Left kidney (tissue), 2 donors: ENCODE measurements around the gene MYOZ1. TPM values are rescaled to one million over a fixed set of nuclear protein-coding genes. Genes with fewer than 3 reads are reported as not detected.
"Not testable (repeated sequence)": the region's sequence is repeated elsewhere in the genome, so short reads cannot be mapped to it uniquely, and the experiment has no call there.

ENCODE experiments used
- DNase-seq: peaks from one replicate; pipeline ENCODE4 v3.0.0-alpha.2; 2013
- polyA plus RNA-seq: library from polyadenylated mRNA; unstranded; fragments of 120-200 nt; gene quantifications from one replicate; pipeline ENCODE4 v1.2.1, GENCODE V29; 2013; ENCODE audit not compliant: insufficient read length

The MYOZ1 gene
- polyA plus RNA-seq, 1 donor, result 5.0 TPM

- DNase-seq, result no peak
Measured at GRCh38 chr10:73647875-73648651, 6.8 kb upstream of the MYOZ1 start.

GRCh38 chr10:73647211-73647874, 6.1 kb upstream of the MYOZ1 start:
- peak; percentile 79 for DNase-seq

GRCh38 chr10:73646598-73647041, 5.3 kb upstream of the MYOZ1 start:
- no peak for DNase-seq

- no peak for DNase-seq
Measured at GRCh38 chr10:73645251-73645650, 4.0 kb upstream of the MYOZ1 start.

- no peak for DNase-seq
Measured at GRCh38 chr10:73644767-73645166, 3.5 kb upstream of the MYOZ1 start.

GRCh38 chr10:73644015-73644743, 2.9 kb upstream of the MYOZ1 start:
- peak; percentile 73 for DNase-seq

- no peak for DNase-seq
Measured at GRCh38 chr10:73643362-73643761, 2.1 kb upstream of the MYOZ1 start.

GRCh38 chr10:73639286-73639685, 2.0 kb downstream of the MYOZ1 start:
- DNase-seq, result no peak

GRCh38 chr10:73635781-73636180, 5.5 kb downstream of the MYOZ1 start:
- DNase-seq, result no peak

GRCh38 chr10:73634421-73634820, 6.9 kb downstream of the MYOZ1 start:
- DNase-seq, result no peak

GRCh38 chr10:73629165-73629564, 12.1 kb downstream of the MYOZ1 start:
- no peak for DNase-seq

GRCh38 chr10:73628405-73628804, 12.9 kb downstream of the MYOZ1 start:
- no peak for DNase-seq

- DNase-seq, result no peak
Measured at GRCh38 chr10:73627300-73627699, 14.0 kb downstream of the MYOZ1 start.

- DNase-seq, result peak; percentile 99
Measured at GRCh38 chr10:73625884-73626752, 15.2 kb downstream of the MYOZ1 start.

GRCh38 chr10:73625004-73625883, 16.0 kb downstream of the MYOZ1 start:
- no peak for DNase-seq

- DNase-seq, result no peak
Measured at GRCh38 chr10:73623056-73623455, 18.2 kb downstream of the MYOZ1 start.

GRCh38 chr10:73620974-73621373, 20.3 kb downstream of the MYOZ1 start:
- DNase-seq, result not testable (repeated sequence)

- DNase-seq, result not testable (repeated sequence)
Measured at GRCh38 chr10:73617143-73617542, 24.1 kb downstream of the MYOZ1 start.

- no peak for DNase-seq
Measured at GRCh38 chr10:73614720-73615119, 26.6 kb downstream of the MYOZ1 start.

GRCh38 chr10:73609116-73609515, 32.2 kb downstream of the MYOZ1 start:
- no peak for DNase-seq

GRCh38 chr10:73601486-73601921, 39.8 kb downstream of the MYOZ1 start:
- peak; percentile 44 for DNase-seq
